ENCODE measurements around the gene F2.

F2 gene

GRCh38 chr11:46718155-46719019 is 626 bp upstream of the F2 start:
- no peak for DNase-seq

GRCh38 chr11:46719543-46720218 is 668 bp downstream of the F2 start:
- no peak for DNase-seq

- DNase-seq = no peak
Observed at GRCh38 chr11:46721286-46721685, 2.3 kb downstream of the F2 start.

GRCh38 chr11:46722566-46723358 is 3.7 kb downstream of the F2 start:
- DNase-seq = no peak

GRCh38 chr11:46723359-46723680 is 4.3 kb downstream of the F2 start:
- no peak for DNase-seq

GRCh38 chr11:46724088-46724487 is 5.1 kb downstream of the F2 start:
- no peak for DNase-seq

- DNase-seq = no peak
Observed at GRCh38 chr11:46725338-46726205, 6.6 kb downstream of the F2 start.

GRCh38 chr11:46726206-46726862 is 7.3 kb downstream of the F2 start:
- no peak for DNase-seq

GRCh38 chr11:46727952-46728658 is 9.1 kb downstream of the F2 start:
- DNase-seq = no peak

- no peak for DNase-seq
Observed at GRCh38 chr11:46728659-46729040, 9.6 kb downstream of the F2 start.

GRCh38 chr11:46729110-46730027 is 10.4 kb downstream of the F2 start:
- DNase-seq = no peak

- DNase-seq = no peak
Observed at GRCh38 chr11:46731545-46731944, 12.5 kb downstream of the F2 start.

GRCh38 chr11:46733234-46733633 is 14.2 kb downstream of the F2 start:
- DNase-seq = no peak

GRCh38 chr11:46736146-46736545 is 17.1 kb downstream of the F2 start:
- no peak for DNase-seq

- DNase-seq = no peak
Observed at GRCh38 chr11:46736615-46737014, 17.6 kb downstream of the F2 start.

- DNase-seq = no peak
Observed at GRCh38 chr11:46737699-46738098, 18.7 kb downstream of the F2 start.

- no peak for DNase-seq
Observed at GRCh38 chr11:46738887-46739286, 19.9 kb downstream of the F2 start.

- DNase-seq = no peak
Observed at GRCh38 chr11:46741600-46742484, 22.8 kb downstream of the F2 start.

- DNase-seq = no peak
Observed at GRCh38 chr11:46743043-46743442, 24.0 kb downstream of the F2 start.
